ENCODE measurements around the gene LRCH3.

LRCH3 gene

DNA sequence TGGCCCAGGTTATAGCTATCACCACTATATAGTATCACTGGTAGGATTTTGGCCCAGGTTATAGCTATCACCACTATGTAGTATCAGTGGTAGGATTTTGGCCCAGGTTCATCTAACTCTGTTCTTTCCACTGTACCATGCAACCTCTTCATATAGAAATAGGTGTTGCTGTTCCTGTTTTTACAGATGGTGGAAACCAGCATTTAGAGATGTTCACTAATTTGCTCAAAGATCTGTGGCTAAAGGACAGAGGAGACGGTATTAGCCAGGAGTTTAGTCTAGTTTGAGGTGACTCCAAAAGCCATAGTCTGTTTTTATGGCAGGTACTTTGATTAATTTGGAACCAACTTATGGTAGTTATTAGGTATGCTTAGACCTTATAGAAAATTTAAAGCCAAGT lies 3.1 kb downstream of the LRCH3 start:
- no peak for DNase-seq

GRCh38 chr3:197795200-197795599 lies 4.1 kb downstream of the LRCH3 start:
- no peak for DNase-seq

GRCh38 chr3:197796087-197796486 lies 5.0 kb downstream of the LRCH3 start:
- no peak for DNase-seq

DNA sequence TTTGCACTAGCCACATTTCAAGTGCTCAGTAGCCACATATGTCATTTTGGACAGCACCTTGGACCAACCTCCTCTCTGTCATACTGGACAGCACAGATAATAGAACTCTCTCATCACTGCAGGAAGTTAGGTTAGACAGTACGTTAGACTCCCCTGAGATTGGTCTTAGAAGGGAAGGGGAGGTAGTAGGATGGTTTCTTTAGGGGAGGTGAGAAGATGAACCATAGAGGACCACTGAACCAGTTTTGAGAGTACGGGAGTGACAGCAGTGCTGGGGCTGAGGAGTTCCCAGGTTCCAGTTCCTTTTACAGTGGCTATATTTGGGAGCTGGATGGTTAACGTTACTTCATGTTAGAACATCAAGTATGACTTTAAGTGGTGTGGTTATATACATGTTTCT lies 7.8 kb downstream of the LRCH3 start:
- no peak for DNase-seq

DNA sequence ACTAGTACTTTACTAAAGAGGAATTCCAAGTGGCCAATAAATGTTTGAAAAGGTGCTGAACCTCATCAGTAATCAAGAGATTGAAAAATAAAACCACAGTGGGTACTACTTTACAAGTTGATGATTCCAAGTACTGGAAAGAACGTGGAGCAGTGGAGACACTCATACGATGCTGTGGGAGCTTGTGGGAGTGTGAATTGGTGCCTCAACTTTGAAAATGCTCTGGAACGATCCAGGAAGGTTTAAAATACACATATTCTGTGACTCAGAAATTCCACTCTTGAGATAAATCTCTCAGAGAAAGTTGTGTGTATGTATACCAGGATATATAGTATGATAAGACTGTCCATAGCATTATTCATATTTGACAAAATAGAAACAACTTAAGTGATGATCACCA lies 9.3 kb downstream of the LRCH3 start:
- no peak for DNase-seq

DNA sequence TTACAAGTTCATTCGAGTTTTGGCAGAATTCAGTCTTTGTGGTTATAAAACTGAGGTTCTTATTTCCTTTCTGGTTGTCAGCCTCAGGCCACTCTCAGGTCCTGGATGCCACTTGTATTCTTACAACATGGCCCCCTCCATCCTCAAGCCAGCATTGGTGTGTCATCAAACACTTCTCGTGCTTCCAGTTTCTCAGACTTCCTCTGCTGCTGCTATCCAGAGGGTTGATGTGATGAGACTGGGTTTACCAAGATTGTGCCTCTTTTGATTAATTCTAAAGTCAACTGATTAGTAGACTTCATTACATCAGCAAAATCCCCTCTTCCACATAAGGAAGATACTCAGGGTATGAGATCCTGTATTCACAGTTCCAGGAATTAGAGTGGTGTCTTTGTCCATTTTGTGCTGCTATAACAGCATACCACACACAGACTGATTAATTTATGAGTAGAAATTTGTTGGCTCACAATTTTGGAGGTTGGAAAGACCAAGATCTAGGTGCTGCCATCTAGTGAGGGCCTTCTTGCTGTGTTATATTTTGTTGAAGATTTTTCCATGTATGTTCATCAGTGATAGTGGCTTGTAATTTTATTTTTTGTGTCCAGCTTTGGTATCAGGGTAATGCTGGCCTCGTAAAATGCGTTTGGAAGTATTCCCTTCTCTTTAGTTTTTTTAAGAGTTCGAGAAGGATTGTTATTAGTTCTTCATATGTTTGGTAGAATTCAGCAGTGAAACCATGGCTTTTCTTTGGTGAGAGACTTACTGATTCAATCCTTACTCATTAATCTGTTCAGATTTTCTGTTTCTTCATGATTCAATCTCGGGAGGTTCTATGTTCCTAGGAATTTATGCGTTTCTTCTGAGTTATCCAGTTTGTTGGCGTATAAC lies 11.1 kb downstream of the LRCH3 start:
- peak; percentile 17 for DNase-seq

GRCh38 chr3:197802779-197803459 lies 11.9 kb downstream of the LRCH3 start:
- DNase-seq = no peak

GRCh38 chr3:197804511-197804910 lies 13.5 kb downstream of the LRCH3 start:
- no peak for DNase-seq

DNA sequence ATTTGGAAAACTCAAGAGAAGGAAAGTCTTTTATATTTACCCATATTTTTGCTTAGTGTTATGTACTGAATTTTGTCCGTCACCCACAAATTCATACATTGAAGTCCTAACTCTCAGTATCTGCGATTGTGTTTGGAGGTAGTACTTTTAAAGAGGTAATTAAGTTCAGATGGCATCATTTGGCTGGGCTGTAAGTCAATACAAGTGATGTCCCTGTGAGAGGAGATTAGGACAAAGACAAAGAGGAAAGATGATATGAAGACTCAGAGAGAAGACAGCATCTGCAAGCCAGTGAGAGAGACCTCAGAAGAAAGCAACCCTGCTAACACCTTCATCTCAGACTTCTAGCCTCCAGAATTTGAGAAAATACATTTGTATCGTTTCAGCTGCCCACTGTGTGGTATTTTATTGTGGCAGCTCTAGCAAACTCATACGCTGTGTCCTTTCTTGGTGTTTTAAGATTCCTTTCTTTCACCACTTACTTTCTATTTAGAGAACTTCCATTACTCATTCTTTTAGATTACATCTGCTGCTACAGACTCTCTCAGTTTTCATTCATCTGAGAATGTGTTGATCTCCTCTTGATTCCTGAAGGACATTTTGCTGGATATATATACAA lies 17.0 kb downstream of the LRCH3 start:
- DNase-seq = no peak

GRCh38 chr3:197809356-197810020 lies 18.4 kb downstream of the LRCH3 start:
- no peak for DNase-seq

DNA sequence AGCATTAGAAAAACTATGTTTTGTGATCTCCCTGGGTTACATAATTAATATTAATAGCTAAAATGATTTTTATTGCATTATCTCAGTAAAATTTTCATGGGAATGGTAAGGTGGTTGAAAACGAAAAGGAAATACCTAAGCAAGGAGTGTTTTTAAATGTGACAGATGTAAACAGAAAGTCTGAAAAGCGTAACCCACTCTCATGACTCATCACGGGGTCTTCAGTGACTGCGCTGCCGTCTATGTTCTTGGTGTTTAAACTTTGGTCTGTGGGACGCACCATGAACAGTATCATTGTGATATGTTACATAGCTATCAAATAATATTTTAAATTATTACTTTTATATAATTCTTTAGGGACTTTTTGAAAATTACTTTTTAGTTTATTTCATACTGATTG lies 19.8 kb downstream of the LRCH3 start:
- DNase-seq = no peak

GRCh38 chr3:197811343-197811742 lies 20.3 kb downstream of the LRCH3 start:
- DNase-seq = no peak

GRCh38 chr3:197814372-197814771 lies 23.3 kb downstream of the LRCH3 start:
- no peak for DNase-seq

DNA sequence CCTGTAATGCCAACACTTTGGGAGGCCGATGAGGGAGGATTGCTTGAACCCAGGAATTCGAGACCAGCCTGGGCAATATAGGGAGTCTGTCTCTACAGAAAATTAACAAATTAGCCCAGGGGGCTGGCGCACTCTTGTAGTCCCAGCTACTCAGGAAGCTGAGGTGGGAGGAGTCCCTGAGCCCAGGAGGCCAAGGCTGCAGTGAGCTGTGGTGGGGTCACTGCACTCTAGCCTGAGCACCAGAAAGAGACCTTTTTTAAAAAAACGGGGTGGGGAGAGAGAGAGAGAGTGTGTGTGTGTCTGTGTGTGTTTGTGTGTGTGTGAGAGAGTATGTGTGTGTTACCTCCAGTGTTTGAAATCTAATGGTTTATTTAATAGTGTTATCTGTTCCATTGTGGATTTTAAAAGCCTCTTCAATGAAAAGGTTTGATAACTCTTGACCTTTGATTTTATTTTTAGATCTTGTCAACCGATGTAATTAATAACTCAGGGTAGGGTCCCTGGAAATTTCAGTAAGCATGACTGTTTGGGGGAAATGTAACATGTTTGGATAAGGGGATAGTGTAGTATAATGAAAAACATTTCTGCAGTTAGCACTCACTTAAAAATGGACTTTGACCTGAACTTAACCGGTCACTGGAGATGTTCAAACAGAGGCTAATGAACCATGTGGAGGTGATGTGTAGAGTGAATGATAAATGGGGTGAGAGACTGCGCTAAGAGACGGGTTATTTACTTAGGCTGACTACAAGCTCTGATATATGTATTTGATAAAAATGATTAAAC lies 29.7 kb downstream of the LRCH3 start:
- DNase-seq = no peak

DNA sequence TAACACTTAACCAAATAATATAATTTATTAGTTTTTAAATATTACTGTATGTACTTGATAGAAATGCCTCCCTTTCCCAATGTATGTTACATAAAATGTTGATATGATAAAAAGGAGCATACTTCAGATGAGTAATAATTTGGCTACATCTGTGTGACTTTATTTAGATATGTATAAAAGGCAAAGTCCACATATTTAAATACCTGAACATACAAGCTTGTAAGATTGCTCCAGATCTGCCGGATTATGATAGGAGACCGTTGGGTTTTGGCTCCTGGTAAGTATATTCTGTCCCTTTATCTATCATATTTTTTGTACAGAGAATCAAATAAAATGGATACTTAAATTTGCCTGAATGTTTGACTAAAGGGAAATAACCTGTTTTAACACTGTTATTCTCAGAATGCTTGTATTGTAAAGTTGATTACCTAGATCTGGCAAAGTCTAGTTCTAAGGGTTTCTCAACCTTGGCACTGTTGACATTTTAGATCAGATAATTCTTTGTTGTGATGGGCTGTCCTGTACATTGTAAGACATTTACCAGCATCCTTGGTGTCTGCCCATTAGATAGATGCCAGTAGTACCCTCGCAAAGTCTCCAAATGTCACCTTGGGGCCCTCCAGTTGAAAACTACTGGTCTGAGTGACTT lies 38.5 kb downstream of the LRCH3 start:
- DNase-seq = no peak

- no peak for DNase-seq
Observed at GRCh38 chr3:197830308-197830966, 39.4 kb downstream of the LRCH3 start.

GRCh38 chr3:197830967-197831313 lies 39.9 kb downstream of the LRCH3 start:
- no peak for DNase-seq

DNA sequence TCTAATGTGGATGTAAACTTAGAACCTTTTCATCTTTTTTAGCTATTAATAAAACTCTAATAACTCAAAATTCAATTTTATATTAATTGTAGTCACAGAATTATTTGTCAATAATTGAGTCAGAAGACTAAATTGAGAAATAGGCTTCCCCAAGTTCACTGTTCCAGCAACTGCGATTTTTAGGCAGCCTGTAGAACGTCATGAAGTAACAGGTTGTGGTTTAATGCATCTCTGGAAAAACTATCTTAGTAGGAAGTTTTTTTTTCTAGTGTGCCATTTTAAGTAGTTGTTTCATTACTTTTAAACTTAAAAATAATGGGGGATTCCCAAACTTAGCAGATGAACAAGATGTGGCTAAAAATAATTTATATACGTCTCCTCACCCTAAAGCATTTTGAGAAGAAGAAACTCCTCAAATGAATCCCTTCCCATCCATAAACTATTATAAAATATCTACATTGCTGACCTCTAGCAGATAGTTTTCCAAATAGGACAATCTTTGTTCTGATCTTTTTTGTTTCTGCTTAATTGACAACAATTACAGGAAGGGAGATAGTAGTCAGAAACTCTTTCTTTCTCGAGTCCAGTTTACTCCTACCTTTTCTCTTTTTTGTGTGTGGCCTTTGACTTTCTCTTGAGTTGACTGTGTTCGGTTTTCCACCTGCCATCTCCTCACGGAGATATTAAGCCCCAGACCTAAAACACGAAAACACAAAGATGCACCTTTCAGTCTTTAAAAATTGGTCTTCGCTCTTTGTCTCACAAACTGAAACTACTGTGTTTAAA lies 43.1 kb downstream of the LRCH3 start:
- no peak for DNase-seq

DNA sequence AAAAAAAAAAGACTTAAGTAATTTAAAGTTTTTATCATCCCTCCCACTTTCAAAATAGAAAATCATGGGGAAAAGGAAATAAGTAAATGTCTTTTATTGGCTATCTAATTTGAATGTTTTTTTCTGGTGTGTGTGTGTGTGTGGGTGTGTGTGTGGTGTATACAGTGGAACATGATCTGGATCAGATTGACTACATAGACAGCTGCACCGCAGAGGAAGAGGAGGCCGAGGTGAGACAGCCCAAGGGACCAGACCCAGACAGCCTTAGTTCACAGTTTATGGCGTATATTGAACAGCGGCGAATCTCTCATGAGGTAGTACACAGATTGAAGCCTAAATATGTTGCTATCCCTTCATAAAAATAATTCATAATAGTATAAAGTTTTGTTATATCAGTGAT lies 44.5 kb downstream of the LRCH3 start:
- no peak for DNase-seq

GRCh38 chr3:197836244-197836643 lies 45.2 kb downstream of the LRCH3 start:
- no peak for DNase-seq

GRCh38 chr3:197837282-197837681 lies 46.2 kb downstream of the LRCH3 start:
- no peak for DNase-seq

Data from stimulated activated CD4-positive, alpha-beta T cell treated with anti-CD3 and anti-CD28 coated beads, Interleukin-4, amount 100 ng/mL, for 24 hours (primary cell).